Measurements from ENCODE around the gene PDCD5.
A peak's percentile ranks its signal among the peaks of the same experiment; 100 is the strongest.

Gene PDCD5

DNA sequence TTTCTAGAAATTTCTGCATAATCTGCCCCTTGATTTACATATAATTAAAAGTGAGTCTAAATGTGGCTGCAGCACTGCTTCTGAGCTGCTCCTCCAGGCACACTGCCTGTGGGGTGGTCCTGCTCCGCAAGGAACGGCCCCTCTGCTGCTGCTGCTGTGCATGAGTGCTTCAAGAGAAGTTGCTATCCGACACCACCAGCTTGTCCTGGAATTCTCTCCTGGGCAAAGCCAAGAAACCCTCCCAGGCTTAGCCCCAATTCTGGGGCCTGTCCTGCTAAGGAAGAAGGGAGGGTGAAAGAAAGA lies 7.5 kb upstream of the PDCD5 start:
- Histone ChIP-seq H3K36me3 (ENCODE audit: control insufficient read depth in 2 of 2, insufficient read depth in 1 of 2, low read length in 2 of 2) (no peaks in the 10 kb centered on the region; a peak in 1 of 3 replicates), H3K4me1 (ENCODE audit: control insufficient read depth, insufficient read depth, low read length) (peaks cover 2% of the 10 kb centered on the region; the same call in 1 of the 2 replicates), H3K27ac (ENCODE audit: extremely low read depth, low read depth, low read length) (no peak overlapping the region), H3K4me3 (ENCODE audit: low read depth, low read length) (no peak overlapping the region), H3K9me3 (ENCODE audit: control insufficient read depth, insufficient read depth, low read depth, low read length) (no peaks in the 10 kb centered on the region; the same call in 1 of the 2 replicates)
- TF ChIP-seq ZNF341 (tag by site-specific recombination; IDR thresholded peaks at IDR 0.05; ENCODE audit: low read depth) = 0 out of 2 replicates have a peak, but pooled peaks have one; percentile 9
- 0 out of 2 replicates have a peak, but pooled peaks have one; percentile 24 for TF ChIP-seq ZNF548 (tag by site-specific recombination; IDR thresholded peaks at IDR 0.05)
- TF ChIP-seq ZNF843 (tag by site-specific recombination; IDR thresholded peaks at IDR 0.05) = no peak
- TF ChIP-seq ZNF324 (tag by site-specific recombination; IDR thresholded peaks at IDR 0.05) = no peak
- TF ChIP-seq, protein P1, sequence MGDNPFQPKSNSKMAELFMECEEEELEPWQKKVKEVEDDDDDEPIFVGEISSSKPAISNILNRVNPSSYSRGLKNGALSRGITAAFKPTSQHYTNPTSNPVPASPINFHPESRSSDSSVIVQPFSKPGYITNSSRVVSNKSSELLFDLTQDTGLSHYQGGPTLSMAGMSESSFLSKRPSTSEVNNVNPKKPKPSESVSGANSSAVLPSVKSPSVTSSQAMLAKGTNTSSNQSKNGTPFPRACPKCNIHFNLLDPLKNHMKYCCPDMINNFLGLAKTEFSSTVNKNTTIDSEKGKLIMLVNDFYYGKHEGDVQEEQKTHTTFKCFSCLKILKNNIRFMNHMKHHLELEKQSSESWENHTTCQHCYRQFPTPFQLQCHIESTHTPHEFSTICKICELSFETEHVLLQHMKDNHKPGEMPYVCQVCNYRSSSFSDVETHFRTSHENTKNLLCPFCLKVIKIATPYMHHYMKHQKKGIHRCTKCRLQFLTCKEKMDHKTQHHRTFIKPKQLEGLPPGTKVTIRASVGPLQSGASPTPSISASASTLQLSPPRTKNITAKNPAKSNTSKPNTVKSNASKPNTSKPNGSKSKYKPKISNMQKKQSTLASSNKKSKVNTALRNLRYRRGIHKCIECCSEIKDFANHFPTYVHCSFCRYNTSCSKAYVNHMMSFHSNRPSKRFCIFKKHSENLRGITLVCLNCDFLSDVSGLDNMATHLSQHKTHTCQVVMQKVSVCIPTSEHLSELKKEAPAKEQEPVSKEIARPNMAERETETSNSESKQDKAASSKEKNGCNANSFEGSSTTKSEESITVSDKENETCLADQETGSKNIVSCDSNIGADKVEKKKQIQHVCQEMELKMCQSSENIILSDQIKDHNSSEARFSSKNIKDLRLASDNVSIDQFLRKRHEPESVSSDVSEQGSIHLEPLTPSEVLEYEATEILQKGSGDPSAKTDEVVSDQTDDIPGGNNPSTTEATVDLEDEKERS (tag by site-specific recombination; IDR thresholded peaks at IDR 0.05) = no peak
- TF ChIP-seq, protein P2, sequence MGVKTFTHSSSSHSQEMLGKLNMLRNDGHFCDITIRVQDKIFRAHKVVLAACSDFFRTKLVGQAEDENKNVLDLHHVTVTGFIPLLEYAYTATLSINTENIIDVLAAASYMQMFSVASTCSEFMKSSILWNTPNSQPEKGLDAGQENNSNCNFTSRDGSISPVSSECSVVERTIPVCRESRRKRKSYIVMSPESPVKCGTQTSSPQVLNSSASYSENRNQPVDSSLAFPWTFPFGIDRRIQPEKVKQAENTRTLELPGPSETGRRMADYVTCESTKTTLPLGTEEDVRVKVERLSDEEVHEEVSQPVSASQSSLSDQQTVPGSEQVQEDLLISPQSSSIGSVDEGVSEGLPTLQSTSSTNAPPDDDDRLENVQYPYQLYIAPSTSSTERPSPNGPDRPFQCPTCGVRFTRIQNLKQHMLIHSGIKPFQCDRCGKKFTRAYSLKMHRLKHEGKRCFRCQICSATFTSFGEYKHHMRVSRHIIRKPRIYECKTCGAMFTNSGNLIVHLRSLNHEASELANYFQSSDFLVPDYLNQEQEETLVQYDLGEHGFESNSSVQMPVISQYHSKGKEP (tag by site-specific recombination; IDR thresholded peaks at IDR 0.05) = 0 out of 2 replicates have a peak, but pooled peaks have one; percentile 36
- no peak for TF ChIP-seq SCRT1 (tag by site-specific recombination; IDR thresholded peaks at IDR 0.05; ENCODE audit: borderline replicate concordance)
- ChIA-PET POLR2A (no interaction called here), CTCF (interaction anchor here (0.6 to 1.0 kb wide), 6 partner anchors 24 to 1384 kb away, joined by 3 to 5 read pairs (median 3); no protein-coding TSS in a partner anchor)

- Histone ChIP-seq H3K4me3 (ENCODE audit: low read depth, low read length) (no peak overlapping the region), H3K4me1 (ENCODE audit: control insufficient read depth, insufficient read depth, low read length) (peaks cover 7% of the 10 kb centered on the region), H3K27ac (ENCODE audit: extremely low read depth, low read depth, low read length) (no peak overlapping the region), H3K36me3 (ENCODE audit: control insufficient read depth in 2 of 2, insufficient read depth in 1 of 2, low read length in 2 of 2) (no peaks in the 10 kb centered on the region), H3K9me3 (ENCODE audit: control insufficient read depth, insufficient read depth, low read depth, low read length) (no peaks in the 10 kb centered on the region; the same call in 1 of the 2 replicates)
- TF ChIP-seq ZNF596 (tag by site-specific recombination; IDR thresholded peaks at IDR 0.05) = peak; percentile 98
- peak; percentile 85 for TF ChIP-seq PRDM1 (tag by site-specific recombination; IDR thresholded peaks at IDR 0.05)
- TF ChIP-seq KLF10 (tag by site-specific recombination; IDR thresholded peaks at IDR 0.05) = no peak
- TF ChIP-seq ZNF366 (tag by site-specific recombination; conservative IDR thresholded peaks at IDR 0.05) = peak; percentile 72
- POLR2A ChIA-PET = no interaction called here
- CTCF ChIA-PET = no interaction called here
Observed at GRCh38 chr19:32576790-32577189, 4.2 kb upstream of the PDCD5 start.

- peak overlapping the region; percentile 40 for H3K4me3 ChIP-seq (ENCODE audit: low read depth, low read length)
- ChIA-PET CTCF (interaction anchor here (0.6 to 1.3 kb wide), 8 partner anchors 10 to 1502 kb away, joined by 3 to 9 read pairs (median 5); no protein-coding TSS in a partner anchor), POLR2A (interaction anchor here (0.6 to 3.6 kb wide), 12 partner anchors 40 to 857 kb away, joined by 3 to 13 read pairs (median 4); partner anchors contain the start of genes ANKRD27, DPY19L3, NUDT19 and RGS9BP)
- peaks cover 21% of the 10 kb centered on the region for H3K4me1 ChIP-seq (ENCODE audit: control insufficient read depth, insufficient read depth, low read length)
- peak overlapping the region; percentile 98; the same call in 1 of the 2 replicates for H3K27ac ChIP-seq (ENCODE audit: extremely low read depth, low read depth, low read length)
- H3K9me3 ChIP-seq (ENCODE audit: control insufficient read depth, insufficient read depth, low read depth, low read length) = no peaks in the 10 kb centered on the region; the same call in 1 of the 2 replicates
- H3K36me3 ChIP-seq (ENCODE audit: control insufficient read depth in 2 of 2, insufficient read depth in 1 of 2, low read length in 2 of 2) = peaks cover 32 to 33% of the 10 kb centered on the region in 2 experiments
- TF ChIP-seq ZNF2 (tag by site-specific recombination; IDR thresholded peaks at IDR 0.05) (peak; percentile 66), PRDM6 (tag by site-specific recombination; IDR thresholded peaks at IDR 0.05) (no peak), ZSCAN16 (tag by site-specific recombination; IDR thresholded peaks at IDR 0.05) (no peak), SCRT1 (tag by site-specific recombination; IDR thresholded peaks at IDR 0.05; ENCODE audit: borderline replicate concordance) (peak; percentile 87), HOXC10 (CRISPR knock-in tag; IDR thresholded peaks at IDR 0.05) (no peak), TCF7L2 (IDR thresholded peaks at IDR 0.05; ENCODE audit: borderline replicate concordance, low read depth, low read length) (no peak), GLIS1 (tag by site-specific recombination; IDR thresholded peaks at IDR 0.05) (peak; percentile 50; the same call in 1 of the 2 replicates), ZNF274 (IDR thresholded peaks at IDR 0.05; ENCODE audit: low read length) (no peak), ZNF274 (tag by site-specific recombination; IDR thresholded peaks at IDR 0.05; ENCODE audit: borderline replicate concordance) (no peak), ZNF24 (tag by site-specific recombination; IDR thresholded peaks at IDR 0.05) (0 out of 2 replicates have a peak, but pooled peaks have one; percentile 50)
- TF ChIP-seq, protein P3, sequence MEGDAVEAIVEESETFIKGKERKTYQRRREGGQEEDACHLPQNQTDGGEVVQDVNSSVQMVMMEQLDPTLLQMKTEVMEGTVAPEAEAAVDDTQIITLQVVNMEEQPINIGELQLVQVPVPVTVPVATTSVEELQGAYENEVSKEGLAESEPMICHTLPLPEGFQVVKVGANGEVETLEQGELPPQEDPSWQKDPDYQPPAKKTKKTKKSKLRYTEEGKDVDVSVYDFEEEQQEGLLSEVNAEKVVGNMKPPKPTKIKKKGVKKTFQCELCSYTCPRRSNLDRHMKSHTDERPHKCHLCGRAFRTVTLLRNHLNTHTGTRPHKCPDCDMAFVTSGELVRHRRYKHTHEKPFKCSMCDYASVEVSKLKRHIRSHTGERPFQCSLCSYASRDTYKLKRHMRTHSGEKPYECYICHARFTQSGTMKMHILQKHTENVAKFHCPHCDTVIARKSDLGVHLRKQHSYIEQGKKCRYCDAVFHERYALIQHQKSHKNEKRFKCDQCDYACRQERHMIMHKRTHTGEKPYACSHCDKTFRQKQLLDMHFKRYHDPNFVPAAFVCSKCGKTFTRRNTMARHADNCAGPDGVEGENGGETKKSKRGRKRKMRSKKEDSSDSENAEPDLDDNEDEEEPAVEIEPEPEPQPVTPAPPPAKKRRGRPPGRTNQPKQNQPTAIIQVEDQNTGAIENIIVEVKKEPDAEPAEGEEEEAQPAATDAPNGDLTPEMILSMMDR (tag by site-specific recombination; IDR thresholded peaks at IDR 0.05) = peak; percentile 27; the same call in 1 of the 2 replicates
Observed at GRCh38 chr19:32580353-32580900, 563 bp upstream of the PDCD5 start.
